Stimulated activated naive B cell treated with anti-CD40 and anti-IgM and Interleukin-4, amounts not matched to agents 10 μg/mL and 1 μg/mL and 100 μg/mL, for 72 hours (primary cell): ENCODE results near the gene EFCAB9.

Experiments used
- ATAC-seq, 2 donors: fragments of 150-1000 bp; cut with Tn5 transposase; replicated peaks; 2 replicates each; pipeline ENCODE4 v1.10.0; 2021; ENCODE audit warnings: moderate library complexity in 1 of 2
- DNase-seq: peaks from one replicate; pipeline ENCODE4 v3.0.0; 2021
- H3K27ac Mint-ChIP-seq: one replicate; pipeline ENCODE4 v1.8.0; 2022; ENCODE audit warnings: mild to moderate bottlenecking, mixed read lengths
- H3K27me3 Mint-ChIP-seq, 2 donors: one replicate each; pipeline ENCODE4 v1.8.0; 2022; ENCODE audit warnings: mixed read lengths in 2 of 2
- H3K36me3 Mint-ChIP-seq, 2 donors: one replicate each; pipeline ENCODE4 v1.8.0; 2022; ENCODE audit warnings: mixed read lengths in 2 of 2, mild to moderate bottlenecking in 1 of 2
- H3K4me1 Mint-ChIP-seq, 2 donors: one replicate each; pipeline ENCODE4 v1.8.0; 2022; ENCODE audit warnings: mixed read lengths in 2 of 2, mild to moderate bottlenecking in 1 of 2
- H3K4me3 Mint-ChIP-seq, 2 donors: one replicate each; pipeline ENCODE4 v1.8.0; 2022; ENCODE audit warnings: mild to moderate bottlenecking in 2 of 2, mixed read lengths in 2 of 2, moderate library complexity in 1 of 2
- H3K9me3 Mint-ChIP-seq, 2 donors: one replicate each; pipeline ENCODE4 v1.8.0; 2022; ENCODE audit warnings: mixed read lengths in 2 of 2, mild to moderate bottlenecking in 1 of 2

The EFCAB9 gene

DNA sequence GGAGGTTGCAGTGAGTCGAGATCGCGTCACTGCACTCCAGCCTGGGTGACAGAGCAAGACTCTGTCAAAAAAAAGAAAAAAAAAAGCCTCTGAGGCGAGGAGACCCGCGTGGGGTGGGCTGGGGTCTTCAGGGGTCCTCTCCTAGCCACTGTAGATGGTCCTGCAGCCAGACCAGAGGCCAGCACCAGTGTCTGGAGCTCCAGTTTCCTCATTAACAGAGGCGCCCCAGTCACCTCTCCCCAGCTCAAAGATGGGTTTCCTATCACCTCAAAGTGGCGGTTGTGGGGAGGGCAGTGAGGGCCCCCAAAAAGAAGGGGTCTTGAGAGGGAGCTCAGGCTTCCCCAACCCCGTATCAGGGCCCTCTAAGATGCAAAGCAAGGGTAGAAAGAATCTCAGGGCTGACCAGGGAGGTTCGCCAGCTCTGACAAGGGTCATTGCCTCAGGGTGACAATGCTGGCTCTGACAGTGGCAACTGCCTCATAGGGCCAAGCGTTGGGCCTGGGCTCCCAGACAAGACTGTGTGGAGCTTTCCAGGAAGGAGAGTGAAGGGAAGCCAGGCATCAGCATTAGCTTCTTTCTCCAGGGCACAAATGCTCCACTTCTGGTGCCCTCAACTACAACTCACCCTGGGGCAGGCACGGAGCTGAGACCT lies 20.9 kb upstream of the EFCAB9 start:
- Mint-ChIP-seq H3K9me3 (no peaks in the 10 kb centered on the region), H3K27me3 (no peaks in the 10 kb centered on the region), H3K36me3 (peaks cover 42 to 58% of the 10 kb centered on the region in 2 donors), H3K27ac (peak overlapping the region; percentile 88), H3K4me3 (peak overlapping the region; percentile 83 to 85), H3K4me1 (peaks cover 65 to 99% of the 10 kb centered on the region in 2 donors)
- ATAC-seq (no peak), DNase-seq (no peak)

DNA sequence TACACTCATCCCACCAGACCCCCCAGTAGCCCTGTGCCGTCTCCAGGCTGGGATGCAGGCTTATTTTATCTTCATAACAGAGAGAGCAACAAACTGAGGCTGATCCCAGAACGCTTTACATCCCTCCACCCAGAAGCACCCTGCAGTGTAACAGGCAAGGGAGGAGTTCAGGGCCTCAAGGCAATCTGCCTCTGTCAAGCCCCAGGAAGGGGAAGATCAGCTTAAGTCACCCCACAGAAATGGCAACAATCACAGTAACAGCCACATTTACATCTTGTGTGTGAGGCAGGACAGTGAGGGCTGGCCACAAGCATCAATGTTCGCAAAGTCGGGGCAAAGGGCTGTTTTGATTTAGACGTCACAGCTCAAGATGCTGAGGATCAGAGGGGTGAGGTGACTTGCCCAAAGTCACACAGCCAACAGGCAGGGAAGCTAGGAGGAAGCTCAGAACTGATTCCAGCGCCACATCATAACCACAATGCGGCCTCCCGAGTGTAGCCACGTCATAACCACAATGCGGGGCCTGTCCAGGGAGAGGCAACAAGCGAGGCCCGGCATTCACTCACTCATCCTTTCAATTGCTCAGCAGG lies 20.3 kb upstream of the EFCAB9 start:
- H3K4me1 Mint-ChIP-seq: peaks cover 69 to 99% of the 10 kb centered on the region in 2 donors
- no peak for ATAC-seq
- no peak for DNase-seq
- peak overlapping the region; percentile 88 for H3K27ac Mint-ChIP-seq
- peak overlapping the region; percentile 83 to 85 for H3K4me3 Mint-ChIP-seq
- H3K36me3 Mint-ChIP-seq: peaks cover 44 to 64% of the 10 kb centered on the region in 2 donors
- no peaks in the 10 kb centered on the region for H3K27me3 Mint-ChIP-seq
- peaks cover 0 to 2% of the 10 kb centered on the region in 2 donors for H3K9me3 Mint-ChIP-seq

DNA sequence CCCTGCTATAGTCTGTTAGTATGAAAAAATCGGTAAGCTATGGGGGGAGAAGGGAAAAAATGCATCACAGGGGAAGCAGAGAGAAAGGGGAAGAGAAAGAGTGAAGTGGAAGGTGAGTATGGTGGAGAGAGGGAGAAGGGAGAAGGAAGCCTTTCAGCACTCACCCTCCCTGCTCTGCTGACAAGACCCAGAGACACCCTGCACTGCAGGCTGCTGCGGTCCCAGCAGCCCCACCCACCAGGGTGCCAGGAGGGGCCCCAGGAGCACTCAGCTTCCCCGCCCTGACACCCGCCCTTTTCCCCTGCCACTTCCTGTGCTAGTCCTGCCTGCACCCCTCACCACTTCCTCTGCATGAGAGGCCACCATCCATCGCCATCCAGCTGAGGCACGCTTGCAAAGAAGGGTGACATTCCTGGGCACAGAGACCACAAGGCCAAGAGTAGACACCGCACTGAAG lies 18.7 kb upstream of the EFCAB9 start:
- Mint-ChIP-seq H3K36me3 (peaks cover 36 to 61% of the 10 kb centered on the region in 2 donors), H3K4me3 (peak overlapping the region; percentile 83 to 85), H3K9me3 (peaks cover 0 to 2% of the 10 kb centered on the region in 2 donors), H3K27ac (peak overlapping the region; percentile 88), H3K27me3 (no peaks in the 10 kb centered on the region), H3K4me1 (peaks cover 71 to 99% of the 10 kb centered on the region in 2 donors)
- DNase-seq (peak; percentile 76), ATAC-seq (peak; percentile 84 to 87)

DNA sequence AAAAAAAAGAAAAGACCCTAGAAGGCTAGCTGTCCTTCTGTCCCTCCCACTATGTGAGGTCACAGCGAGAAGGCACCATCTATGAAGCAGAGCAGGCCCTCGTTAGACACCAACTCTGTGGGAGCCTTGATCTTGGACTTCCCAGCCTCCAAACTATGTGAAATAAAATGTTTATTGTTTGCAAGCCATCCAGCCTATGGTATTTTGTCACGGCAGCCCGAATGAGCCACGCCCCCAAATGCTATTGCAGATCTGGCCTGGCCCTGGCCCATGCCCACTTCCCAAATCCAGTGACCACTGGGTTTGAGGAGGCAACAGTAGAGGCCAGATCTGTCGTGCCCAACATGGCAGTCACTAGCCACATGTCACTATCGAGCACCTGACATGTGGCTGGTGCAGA lies 16.8 kb upstream of the EFCAB9 start:
- Mint-ChIP-seq H3K27ac (peak overlapping the region; percentile 20), H3K4me1 (peaks cover 65 to 91% of the 10 kb centered on the region in 2 donors), H3K27me3 (no peaks in the 10 kb centered on the region), H3K36me3 (peaks cover 34 to 56% of the 10 kb centered on the region in 2 donors), H3K9me3 (peaks cover 0 to 2% of the 10 kb centered on the region in 2 donors), H3K4me3 (no peak overlapping the region)
- ATAC-seq: no peak
- DNase-seq: no peak

DNA sequence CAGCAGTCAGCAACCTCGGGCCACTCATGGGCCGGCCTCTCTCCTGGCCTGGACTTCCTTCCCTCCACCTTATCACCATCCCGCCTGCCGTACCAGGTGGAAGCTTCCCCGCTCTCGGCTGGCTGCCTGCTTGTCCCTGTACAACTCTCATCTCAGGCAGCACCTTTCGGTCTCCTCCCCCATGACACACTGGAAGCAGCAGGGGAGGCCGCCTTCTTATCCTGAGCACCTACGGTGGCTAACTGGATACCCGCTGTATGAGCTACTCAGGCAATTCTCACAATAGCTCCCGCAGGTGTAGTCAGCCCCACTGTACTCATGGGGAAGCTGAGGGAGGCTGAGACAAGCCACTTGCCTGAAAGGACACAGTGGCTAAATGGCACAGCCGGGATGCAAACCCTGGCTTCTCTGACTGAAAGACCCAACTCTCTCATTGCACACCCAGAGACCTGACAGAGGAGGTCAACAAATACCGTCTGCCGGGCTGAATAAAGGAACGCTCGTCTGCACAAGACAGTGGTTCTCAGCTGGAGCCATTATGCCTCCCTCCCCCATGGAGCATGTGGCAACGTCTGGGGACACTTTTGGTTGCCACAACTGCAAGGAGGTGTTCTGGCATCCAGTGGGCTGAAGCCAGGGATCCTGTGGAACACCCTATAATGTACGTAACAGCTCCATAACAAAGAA lies 15.5 kb upstream of the EFCAB9 start:
- H3K9me3 Mint-ChIP-seq: peaks cover 0 to 2% of the 10 kb centered on the region in 2 donors
- H3K27me3 Mint-ChIP-seq: no peaks in the 10 kb centered on the region
- peak overlapping the region; percentile 76 to 82 for H3K4me3 Mint-ChIP-seq
- ATAC-seq (no peak), DNase-seq (no peak)
- peaks cover 39 to 57% of the 10 kb centered on the region in 2 donors for H3K36me3 Mint-ChIP-seq
- H3K4me1 Mint-ChIP-seq: peaks cover 63 to 90% of the 10 kb centered on the region in 2 donors
- peak overlapping the region; percentile 90 for H3K27ac Mint-ChIP-seq

DNA sequence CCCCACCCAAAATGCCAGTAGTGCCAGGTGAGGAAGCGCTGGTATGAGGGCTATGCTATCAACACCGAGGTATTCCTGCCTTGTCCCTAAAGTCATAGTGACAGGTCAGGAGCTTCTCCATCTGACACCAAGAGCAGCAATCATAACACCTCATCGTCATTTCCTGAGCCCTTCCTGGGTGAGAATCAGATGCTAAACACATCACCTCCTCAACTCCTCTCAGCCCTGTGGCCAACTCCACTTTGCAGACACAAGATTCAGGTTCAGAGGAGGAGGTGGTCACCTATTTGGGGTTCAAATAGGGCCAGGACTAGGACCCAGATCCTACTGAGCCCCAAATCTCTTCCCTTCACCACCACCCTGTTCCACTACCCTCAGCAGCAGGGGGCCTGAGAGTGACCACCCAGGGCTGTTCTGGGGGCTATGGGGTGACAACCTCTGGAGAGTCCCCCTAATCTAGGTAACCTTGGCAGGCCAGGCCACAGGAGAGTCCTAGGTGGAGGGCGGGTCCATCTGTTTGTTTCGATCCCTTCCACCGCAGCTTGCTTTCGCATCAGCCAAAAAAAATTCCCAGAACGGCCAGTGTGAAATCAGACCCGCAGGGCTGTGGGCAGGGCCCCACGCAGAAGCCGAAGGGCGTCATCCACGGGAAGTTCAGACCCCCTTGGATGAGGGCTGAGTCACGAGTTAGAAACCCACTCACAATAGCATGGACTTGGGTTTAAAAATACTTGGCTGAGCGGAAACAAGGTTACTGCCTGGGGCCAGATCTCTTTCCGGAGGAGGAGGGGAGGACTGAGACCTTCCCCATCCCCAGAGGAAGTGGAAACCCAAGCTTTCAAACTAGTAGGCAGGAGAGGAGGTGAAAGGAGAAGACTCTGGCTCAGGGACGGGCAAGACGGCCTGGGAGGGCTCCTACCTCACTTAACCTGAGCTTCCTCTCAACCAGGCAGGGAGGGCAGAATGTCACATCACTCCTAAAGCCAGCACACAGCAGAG lies 14.7 kb upstream of the EFCAB9 start:
- H3K4me1 Mint-ChIP-seq: peaks cover 59 to 86% of the 10 kb centered on the region in 2 donors
- peaks cover 36 to 53% of the 10 kb centered on the region in 2 donors for H3K36me3 Mint-ChIP-seq
- peak; percentile 23 to 30 for ATAC-seq
- H3K9me3 Mint-ChIP-seq: peaks cover 0 to 2% of the 10 kb centered on the region in 2 donors
- peak overlapping the region; percentile 76 to 82 for H3K4me3 Mint-ChIP-seq
- H3K27ac Mint-ChIP-seq: peak overlapping the region; percentile 90
- H3K27me3 Mint-ChIP-seq: no peaks in the 10 kb centered on the region
- DNase-seq: peak; percentile 59

DNA sequence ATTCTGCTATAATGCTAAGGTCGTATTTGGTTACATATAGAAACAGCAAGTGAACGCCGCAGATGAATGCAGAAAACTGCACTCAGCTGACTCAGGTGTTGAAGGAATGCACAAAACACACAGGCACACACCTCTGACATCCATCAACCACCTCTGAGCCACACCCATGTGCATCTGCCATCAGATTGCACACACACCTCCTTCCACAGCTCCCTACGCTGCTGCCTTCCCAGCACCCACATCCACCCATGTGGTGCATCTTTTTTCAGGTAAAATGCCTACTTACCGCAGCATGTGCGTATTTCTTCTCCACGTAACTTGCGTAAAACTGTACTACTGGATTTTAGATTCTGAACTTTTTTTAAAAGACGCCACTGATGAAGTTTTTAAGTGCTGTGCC lies 13.0 kb upstream of the EFCAB9 start:
- H3K36me3 Mint-ChIP-seq: peaks cover 43 to 65% of the 10 kb centered on the region in 2 donors
- H3K4me1 Mint-ChIP-seq: peaks cover 57 to 86% of the 10 kb centered on the region in 2 donors
- H3K4me3 Mint-ChIP-seq: peak overlapping the region; percentile 16 to 29
- H3K27ac Mint-ChIP-seq: peak overlapping the region; percentile 90
- peaks cover 0 to 2% of the 10 kb centered on the region in 2 donors for H3K9me3 Mint-ChIP-seq
- no peak for DNase-seq
- no peaks in the 10 kb centered on the region for H3K27me3 Mint-ChIP-seq
- ATAC-seq: no peak

DNA sequence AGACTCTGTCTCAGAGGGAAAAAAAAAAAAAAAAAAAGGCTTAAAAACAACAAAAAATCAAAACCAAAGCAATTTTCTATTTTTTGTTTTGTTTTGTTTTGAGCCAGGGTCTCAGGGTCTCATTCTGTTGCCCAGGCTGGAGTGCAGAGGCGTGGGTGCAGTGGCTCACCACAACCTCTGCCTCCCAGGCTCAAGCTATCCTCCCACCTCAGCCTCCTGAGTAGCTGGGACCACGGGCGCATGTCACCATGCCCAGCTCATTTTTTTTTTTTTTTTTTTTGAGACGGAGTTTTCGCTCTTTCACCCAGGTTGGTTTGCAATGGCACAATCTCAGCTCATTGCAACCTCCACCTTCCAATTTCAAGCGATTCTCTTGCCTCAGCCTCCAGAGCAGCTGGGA lies 11.7 kb upstream of the EFCAB9 start:
- Mint-ChIP-seq H3K9me3 (peaks cover 0 to 2% of the 10 kb centered on the region in 2 donors), H3K36me3 (peaks cover 43 to 70% of the 10 kb centered on the region in 2 donors), H3K27ac (peak overlapping the region; percentile 25), H3K27me3 (no peaks in the 10 kb centered on the region), H3K4me3 (no peak overlapping the region), H3K4me1 (peaks cover 49 to 78% of the 10 kb centered on the region in 2 donors)
- no peak for ATAC-seq
- DNase-seq: no peak

DNA sequence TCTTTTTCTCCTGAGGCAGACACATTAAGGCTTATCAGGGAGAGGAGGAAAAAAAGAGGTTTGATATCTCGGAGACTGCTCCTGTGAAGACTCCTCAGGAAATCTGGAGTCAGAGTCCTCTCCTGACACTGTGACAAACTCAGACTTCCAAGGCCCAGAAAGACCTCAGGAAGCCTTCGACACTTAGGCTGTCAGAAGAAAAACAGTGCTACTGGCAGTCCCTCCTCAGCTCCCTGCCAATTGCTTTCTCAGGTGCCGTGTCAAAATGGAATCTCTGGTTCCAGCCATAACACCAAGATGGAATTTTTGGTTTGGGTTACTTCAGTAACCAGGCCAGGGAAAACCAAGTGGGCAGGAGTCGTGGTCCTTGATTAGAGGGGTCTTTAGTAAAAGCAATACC lies 10.1 kb upstream of the EFCAB9 start:
- Mint-ChIP-seq H3K27me3 (no peaks in the 10 kb centered on the region), H3K4me3 (peak overlapping the region; percentile 59 to 94), H3K27ac (peak overlapping the region; percentile 98), H3K9me3 (no peaks in the 10 kb centered on the region), H3K36me3 (peaks cover 38 to 59% of the 10 kb centered on the region in 2 donors), H3K4me1 (peaks cover 40 to 62% of the 10 kb centered on the region in 2 donors)
- no peak for ATAC-seq
- DNase-seq: no peak

DNA sequence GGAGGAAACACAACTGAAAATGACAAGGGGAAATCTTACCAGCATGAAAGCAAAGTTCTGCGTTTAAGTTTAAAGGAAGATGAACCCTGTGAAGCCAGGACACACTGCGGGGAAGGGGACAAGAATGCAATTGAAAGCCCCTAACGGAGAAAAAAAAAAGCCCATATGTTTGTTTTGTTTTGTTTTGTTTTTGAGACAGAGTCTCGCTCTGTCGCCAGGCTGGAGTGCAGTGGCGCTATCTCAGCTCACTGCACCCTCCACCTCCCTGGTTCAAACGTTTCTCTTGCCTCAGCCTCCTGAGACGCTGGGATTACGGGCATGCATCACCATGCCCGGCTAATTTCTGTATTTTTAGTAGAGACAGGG lies 8.9 kb upstream of the EFCAB9 start:
- H3K4me1 Mint-ChIP-seq: peaks cover 33 to 57% of the 10 kb centered on the region in 2 donors
- H3K36me3 Mint-ChIP-seq: peaks cover 38 to 51% of the 10 kb centered on the region in 2 donors
- no peaks in the 10 kb centered on the region for H3K9me3 Mint-ChIP-seq
- no peaks in the 10 kb centered on the region for H3K27me3 Mint-ChIP-seq
- DNase-seq (peak; percentile 29), ATAC-seq (peak; percentile 4 to 14)
- peak overlapping the region; percentile 94 to 98 for H3K4me3 Mint-ChIP-seq
- peak overlapping the region; percentile 98 for H3K27ac Mint-ChIP-seq

DNA sequence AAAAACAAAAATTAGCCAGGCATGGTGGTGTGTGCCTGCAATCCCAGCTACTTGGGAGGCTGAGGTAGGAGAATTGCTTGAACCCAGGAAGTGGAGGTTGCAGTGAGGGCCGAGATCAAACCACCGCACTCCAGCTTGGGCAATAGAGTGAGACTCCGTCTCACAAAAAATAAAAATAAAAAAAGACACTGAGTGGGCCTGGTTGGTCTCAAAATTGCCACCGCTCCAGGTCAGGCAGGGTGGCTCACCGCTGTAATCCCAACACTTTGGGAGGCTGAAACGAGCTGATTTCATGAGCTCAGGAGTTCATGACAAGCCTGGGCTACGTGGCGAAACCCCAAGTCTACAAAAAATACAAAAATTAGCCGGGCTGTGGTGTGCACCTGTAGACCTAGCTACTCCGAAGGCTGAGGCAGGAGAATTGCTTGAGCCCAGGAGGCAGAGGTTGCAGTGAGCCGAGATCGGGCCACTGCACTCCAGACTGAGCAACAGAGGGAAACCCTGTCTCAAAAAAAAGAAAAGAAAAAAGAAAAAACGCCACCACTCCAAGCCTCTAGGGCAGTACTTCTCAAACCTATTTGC lies 7.8 kb upstream of the EFCAB9 start:
- Mint-ChIP-seq H3K27me3 (no peaks in the 10 kb centered on the region), H3K9me3 (no peaks in the 10 kb centered on the region), H3K27ac (peak overlapping the region; percentile 98), H3K4me1 (peaks cover 28 to 46% of the 10 kb centered on the region in 2 donors), H3K4me3 (peak overlapping the region; percentile 94 to 98), H3K36me3 (peaks cover 33 to 45% of the 10 kb centered on the region in 2 donors)
- ATAC-seq (no peak), DNase-seq (no peak)

DNA sequence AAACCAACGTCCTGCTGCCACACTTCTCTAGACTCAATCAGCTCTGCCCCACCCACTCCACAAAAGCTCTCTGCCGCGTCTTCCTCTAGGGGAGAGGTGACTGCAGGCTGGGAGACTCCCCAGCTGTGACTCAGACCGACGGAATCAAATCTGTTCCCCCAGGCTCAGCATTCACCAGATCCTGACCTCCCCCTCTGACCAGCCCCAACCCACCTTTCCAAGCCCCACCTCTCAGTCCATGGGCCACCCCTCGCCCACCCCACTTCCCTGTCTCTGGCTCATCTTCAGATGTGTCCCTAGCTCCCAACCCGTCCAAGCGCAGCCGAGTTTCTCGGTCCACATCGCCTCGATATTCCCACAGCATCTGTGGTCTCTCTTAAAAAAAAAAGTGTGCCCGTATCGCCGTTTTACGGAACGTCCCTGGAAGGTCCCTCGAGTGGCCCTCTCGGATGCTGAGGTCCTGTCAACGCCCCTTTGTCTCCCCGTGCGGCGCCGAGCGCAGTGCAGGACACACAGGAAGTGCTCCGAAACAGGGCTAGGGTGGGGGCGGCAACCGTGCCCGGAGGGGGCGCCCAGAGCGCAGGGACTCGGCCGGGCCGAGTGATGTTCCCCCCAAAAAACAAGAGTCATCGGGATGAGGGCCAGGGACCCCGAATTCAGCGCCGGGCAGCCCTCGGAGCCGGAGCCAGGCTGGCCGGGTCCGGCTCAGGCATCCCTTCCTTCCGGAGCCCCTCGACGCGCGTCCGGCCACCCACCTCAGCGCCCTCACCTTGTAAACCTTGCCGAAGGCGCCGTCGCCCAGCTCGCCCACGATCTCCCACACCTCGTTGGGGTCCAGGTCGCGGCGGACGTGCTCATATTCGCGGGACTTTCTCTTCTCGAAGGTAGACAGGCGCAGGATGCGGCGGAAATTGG lies 6.6 kb upstream of the EFCAB9 start:
- no peaks in the 10 kb centered on the region for H3K27me3 Mint-ChIP-seq
- ATAC-seq (peak; percentile 51 to 52), DNase-seq (peak; percentile 68)
- peak overlapping the region; percentile 98 for H3K27ac Mint-ChIP-seq
- H3K36me3 Mint-ChIP-seq: peaks cover 32 to 44% of the 10 kb centered on the region in 2 donors
- no peaks in the 10 kb centered on the region for H3K9me3 Mint-ChIP-seq
- H3K4me1 Mint-ChIP-seq: peaks cover 28 to 44% of the 10 kb centered on the region in 2 donors
- peak overlapping the region; percentile 94 to 98 for H3K4me3 Mint-ChIP-seq
